Urinary bladder (tissue), 4 donors: ENCODE results near the gene CYLD. TPM values are rescaled to one million over a fixed set of nuclear protein-coding genes. Genes with fewer than 3 reads are reported as not detected.
A peak's percentile ranks its signal among the peaks of the same experiment; 100 is the strongest.

ENCODE experiments used
- DNase-seq: peaks from one replicate; pipeline ENCODE4 v3.0.0-alpha.2; 2015; ENCODE audit errors: extremely low spot score
- H3K27ac ChIP-seq: one replicate; pipeline ENCODE4 v1.5.1; 2013; ENCODE audit warnings: low read depth, mild to moderate bottlenecking, moderate library complexity
- H3K36me3 ChIP-seq: one replicate; pipeline ENCODE4 v1.6.1; 2013; ENCODE audit warnings: mild to moderate bottlenecking, moderate library complexity; ENCODE audit not compliant: insufficient read depth
- H3K4me1 ChIP-seq: one replicate; pipeline ENCODE4 v1.6.1; 2013; ENCODE audit warnings: mild to moderate bottlenecking, moderate library complexity; ENCODE audit not compliant: insufficient read depth
- H3K4me3 ChIP-seq: one replicate; pipeline ENCODE4 v1.5.1; 2013; ENCODE audit warnings: low read depth, low read length
- WGBS: extraction: QIAGEN DNeasy Blood & Tissue Kit; methylation state at CpG from one replicate; pipeline ENCODE4 v1.1.7; 2013; 5-methylcytosine and 5-hydroxymethylcytosine counted together
- polyA plus RNA-seq: library from polyadenylated mRNA; stranded (reverse); fragments of 200-250 nt; gene quantifications from one replicate; pipeline ENCODE4 v1.2.3, GENCODE V29; 2013
- total RNA-seq: library from RNA; depleted of rRNA; stranded (reverse); fragments of >200 nt; gene quantifications from one replicate; pipeline ENCODE4 v1.2.3, GENCODE V29; 2014
- donor health status: healthy with polysubstance abuse.
- donor health status: healthy.

CYLD gene
- total and polyA plus RNA-seq, 2 donors: 13.2 to 61.3 TPM

- Histone ChIP-seq H3K36me3 (no peaks in the 10 kb centered on the region), H3K27ac (no peak overlapping the region), H3K4me3 (no peak overlapping the region), H3K4me1 (no peaks in the 10 kb centered on the region)
- no peak for DNase-seq
- WGBS: 94% methylated on average over 1 of the region's 1 CpG
Measured at GRCh38 chr16:50739031-50739430, 2.9 kb upstream of the CYLD start.

GRCh38 chr16:50740736-50741135 lies 1.1 kb upstream of the CYLD start:
- H3K27ac ChIP-seq: no peak overlapping the region
- H3K4me1 ChIP-seq: no peaks in the 10 kb centered on the region
- no peak overlapping the region for H3K4me3 ChIP-seq
- H3K36me3 ChIP-seq: no peaks in the 10 kb centered on the region
- WGBS: 66% methylated on average over 1 of the region's 1 CpG
- DNase-seq: no peak

GRCh38 chr16:50741225-50741780 lies 583 bp upstream of the CYLD start:
- no peak for DNase-seq
- H3K36me3 ChIP-seq: no peaks in the 10 kb centered on the region

DNA sequence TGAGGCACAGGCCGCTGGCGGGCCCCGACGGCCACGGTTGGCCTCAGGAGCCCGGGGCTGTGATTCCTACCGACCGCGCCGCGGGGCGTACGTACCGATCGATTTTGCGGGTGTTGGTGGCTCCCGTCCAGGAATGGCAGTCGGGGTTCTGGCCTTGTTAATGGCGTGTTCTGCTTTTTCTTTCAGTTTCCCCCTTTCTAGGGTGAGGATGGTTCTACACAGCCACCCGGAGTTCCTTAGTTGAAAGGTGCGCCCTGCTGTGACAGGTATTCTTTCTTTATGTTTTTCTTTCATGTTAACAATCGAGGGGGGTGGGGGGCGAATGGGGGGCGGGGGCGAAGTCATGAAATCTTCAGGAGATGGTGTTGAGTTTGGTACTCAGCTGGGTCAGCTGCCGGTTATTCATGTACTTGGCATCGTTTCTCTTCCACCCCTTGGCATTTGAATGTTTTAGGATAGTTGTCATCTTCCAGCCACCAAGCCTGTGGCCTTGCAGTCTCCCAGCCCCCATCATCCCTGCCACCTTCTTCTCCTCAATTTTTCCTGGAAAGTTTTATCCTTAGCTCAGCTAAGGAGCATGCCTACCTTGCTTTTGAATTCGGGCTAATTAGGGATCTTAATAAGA lies 802 bp downstream of the CYLD start:
- no peaks in the 10 kb centered on the region for H3K36me3 ChIP-seq
- no peak for DNase-seq
- peak overlapping the region; percentile 88 for H3K4me3 ChIP-seq
- no peaks in the 10 kb centered on the region for H3K4me1 ChIP-seq
- H3K27ac ChIP-seq: peak overlapping the region; percentile 75
- WGBS: 2% methylated on average over 28 of the region's 28 CpGs

More at GRCh38 chr16:50741225-50741780, 583 bp upstream of the CYLD start:
- H3K4me3 ChIP-seq: peak overlapping the region; percentile 30
- WGBS: 4% methylated on average over 21 of the region's 21 CpGs
- no peaks in the 10 kb centered on the region for H3K4me1 ChIP-seq
- H3K27ac ChIP-seq: no peak overlapping the region

- H3K27ac ChIP-seq: no peak overlapping the region
- H3K4me1 ChIP-seq: no peaks in the 10 kb centered on the region
- no peaks in the 10 kb centered on the region for H3K36me3 ChIP-seq
- WGBS: 69% methylated on average over 3 of the region's 3 CpGs
- H3K4me3 ChIP-seq: no peak overlapping the region
- DNase-seq: no peak
Measured at GRCh38 chr16:50743581-50744225, 1.8 kb downstream of the CYLD start.

GRCh38 chr16:50744881-50745280 lies 3.0 kb downstream of the CYLD start:
- WGBS: 62% methylated on average over 3 of the region's 3 CpGs
- no peaks in the 10 kb centered on the region for H3K4me1 ChIP-seq
- no peaks in the 10 kb centered on the region for H3K36me3 ChIP-seq
- no peak overlapping the region for H3K27ac ChIP-seq
- H3K4me3 ChIP-seq: no peak overlapping the region
- no peak for DNase-seq

DNA sequence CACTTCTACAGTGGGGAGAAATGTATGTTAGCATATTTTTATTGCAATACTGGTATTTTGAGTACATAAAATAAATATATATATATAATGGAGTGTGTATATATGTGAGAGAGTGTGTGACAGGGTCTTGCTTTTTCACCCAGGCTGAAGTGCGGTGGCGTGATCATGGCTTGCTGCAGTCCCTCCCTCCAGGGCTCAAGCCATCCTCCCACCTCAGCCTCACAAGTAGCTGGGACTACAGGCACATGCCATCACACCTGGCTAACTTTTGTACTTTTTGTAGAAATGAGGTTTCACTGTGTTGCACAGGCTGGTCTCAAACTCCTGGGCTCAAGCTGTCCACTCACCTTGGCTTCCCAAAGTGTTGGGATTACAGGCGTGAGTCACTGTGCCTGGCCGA lies 4.1 kb downstream of the CYLD start:
- 84% methylated on average over 4 of the region's 4 CpGs for WGBS
- no peak for DNase-seq
- H3K4me1 ChIP-seq: no peaks in the 10 kb centered on the region
- no peaks in the 10 kb centered on the region for H3K36me3 ChIP-seq
- no peak overlapping the region for H3K4me3 ChIP-seq
- no peak overlapping the region for H3K27ac ChIP-seq

GRCh38 chr16:50747207-50747956 lies 5.5 kb downstream of the CYLD start:
- no peak overlapping the region for H3K4me3 ChIP-seq
- DNase-seq: no peak
- no peaks in the 10 kb centered on the region for H3K4me1 ChIP-seq
- no peaks in the 10 kb centered on the region for H3K36me3 ChIP-seq
- no peak overlapping the region for H3K27ac ChIP-seq
- 46% methylated on average over 7 of the region's 7 CpGs for WGBS

DNA sequence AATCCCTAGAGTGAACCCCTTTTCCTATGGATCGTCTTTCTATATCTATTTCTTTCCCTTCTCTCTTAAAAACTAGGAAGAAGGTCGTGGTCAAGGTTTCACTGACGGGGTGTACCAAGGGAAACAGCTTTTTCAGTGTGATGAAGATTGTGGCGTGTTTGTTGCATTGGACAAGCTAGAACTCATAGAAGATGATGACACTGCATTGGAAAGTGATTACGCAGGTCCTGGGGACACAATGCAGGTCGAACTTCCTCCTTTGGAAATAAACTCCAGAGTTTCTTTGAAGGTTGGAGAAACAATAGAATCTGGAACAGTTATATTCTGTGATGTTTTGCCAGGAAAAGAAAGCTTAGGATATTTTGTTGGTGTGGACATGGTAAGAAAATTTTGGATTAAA lies 9.6 kb downstream of the CYLD start:
- H3K4me1 ChIP-seq: no peaks in the 10 kb centered on the region
- DNase-seq: no peak
- no peak overlapping the region for H3K27ac ChIP-seq
- H3K4me3 ChIP-seq: no peak overlapping the region
- no peaks in the 10 kb centered on the region for H3K36me3 ChIP-seq
- WGBS: 85% methylated on average over 6 of the region's 6 CpGs

GRCh38 chr16:50752471-50753235 lies 10.8 kb downstream of the CYLD start:
- Histone ChIP-seq H3K4me1 (no peaks in the 10 kb centered on the region), H3K36me3 (no peaks in the 10 kb centered on the region), H3K27ac (peak overlapping the region; percentile 2), H3K4me3 (no peak overlapping the region)
- WGBS: 87% methylated on average over 4 of the region's 4 CpGs
- DNase-seq: no peak

- Histone ChIP-seq H3K36me3 (no peaks in the 10 kb centered on the region), H3K4me1 (no peaks in the 10 kb centered on the region), H3K27ac (no peak overlapping the region), H3K4me3 (no peak overlapping the region)
- WGBS: 77% methylated on average over 3 of the region's 3 CpGs
- no peak for DNase-seq
Measured at GRCh38 chr16:50756473-50756872, 14.6 kb downstream of the CYLD start.

GRCh38 chr16:50761267-50761666 lies 19.4 kb downstream of the CYLD start:
- 62% methylated on average over 1 of the region's 1 CpG for WGBS
- H3K36me3 ChIP-seq: peaks cover 2% of the 10 kb centered on the region
- H3K4me1 ChIP-seq: no peaks in the 10 kb centered on the region
- no peak overlapping the region for H3K27ac ChIP-seq
- H3K4me3 ChIP-seq: no peak overlapping the region
- no peak for DNase-seq

GRCh38 chr16:50762241-50762640 lies 20.4 kb downstream of the CYLD start:
- Histone ChIP-seq H3K27ac (no peak overlapping the region), H3K36me3 (peaks cover 2% of the 10 kb centered on the region), H3K4me1 (no peaks in the 10 kb centered on the region), H3K4me3 (no peak overlapping the region)
- no peak for DNase-seq
- 85% methylated on average over 3 of the region's 3 CpGs for WGBS
